T-helper 2 cell treated with Interferon-gamma antibody and Interleukin-4, amounts not matched to agents 100 ng/mL and 5 ng/mL, for 36 hours (primary cell): ENCODE results near the gene RASGRP2. TPM values are rescaled to one million over a fixed set of nuclear protein-coding genes. Genes with fewer than 3 reads are reported as not detected.
"Not testable (repeated sequence)": the region's sequence is repeated elsewhere in the genome, so short reads cannot be mapped to it uniquely, and the experiment has no call there.

Experiments
- intact Hi-C: fragments of 100-400 bp; cut with micrococcal nuclease; formaldehyde crosslinking; loops from one replicate; pipeline ENCODE4 v1.15.1; 2023
- total RNA-seq: library from RNA; stranded (reverse); gene quantifications from 2 replicates; pipeline ENCODE4 v1.2.3, GENCODE V29; 2022

RASGRP2 gene
- total RNA-seq, 1 donor from 2014 or later: 276 TPM

DNA sequence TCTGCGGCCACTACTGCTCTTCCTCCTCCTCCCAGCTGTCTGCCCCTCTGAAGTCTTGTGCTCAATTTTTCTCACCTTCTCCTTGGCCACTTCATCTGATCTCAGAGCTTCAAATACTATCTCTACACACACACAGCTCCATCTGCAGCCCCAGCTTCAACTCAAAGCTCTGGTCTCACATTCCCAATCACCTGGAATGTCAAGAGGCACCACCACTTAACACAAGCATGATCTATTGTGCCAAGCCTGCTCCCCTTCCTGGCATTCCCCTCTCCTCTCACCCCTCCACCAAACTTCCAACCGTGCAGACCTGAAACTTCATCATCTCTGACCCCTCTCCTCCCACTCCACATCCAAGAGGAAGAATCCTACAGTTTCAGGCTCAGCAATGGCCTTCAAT, 38.4 kb downstream of the RASGRP2 start:
- intact Hi-C loops: no loop called here

DNA sequence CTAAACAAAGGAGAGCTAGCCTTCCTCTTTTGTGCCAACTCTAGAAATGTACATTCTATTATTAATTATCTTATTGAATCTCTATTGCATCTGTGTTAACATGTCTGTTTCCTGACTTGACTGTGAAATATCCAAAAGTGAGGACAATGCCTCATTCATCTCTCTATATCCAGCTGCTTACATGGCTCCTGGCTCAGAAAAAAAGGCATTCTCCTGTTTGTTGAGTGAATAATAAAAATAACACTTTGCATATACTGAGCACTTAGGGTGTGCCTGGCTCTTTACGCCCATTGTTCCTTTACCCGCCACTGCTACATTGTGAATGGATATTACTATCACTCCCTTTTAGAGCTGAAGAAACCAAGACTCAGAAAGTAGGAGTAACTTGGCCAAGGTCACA, 40.9 kb downstream of the RASGRP2 start:
- intact Hi-C loops: no loop called here

- intact Hi-C loops: not testable (repeated sequence)
Observed at GRCh38 chr11:64701956-64702355, 42.0 kb downstream of the RASGRP2 start.

DNA sequence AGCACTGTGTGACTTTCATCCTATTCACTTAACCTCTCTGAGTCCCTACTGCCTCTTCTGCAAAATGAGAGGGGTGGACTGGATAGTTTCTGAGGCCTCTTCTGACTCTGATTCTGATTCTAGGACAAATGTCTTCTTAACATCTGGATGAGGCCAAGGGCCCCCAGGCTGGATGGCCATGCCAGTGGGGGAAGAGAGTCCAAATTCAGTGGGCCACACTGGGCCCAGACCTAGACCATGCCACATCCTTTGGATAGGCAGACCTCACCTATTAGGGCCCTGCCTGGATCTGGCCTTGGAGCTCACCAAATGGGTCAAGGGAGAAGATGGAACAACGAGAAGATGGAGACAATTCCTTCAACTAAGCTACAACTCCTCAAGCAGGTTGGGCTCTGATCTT, 45.5 kb downstream of the RASGRP2 start:
- intact Hi-C loops: no loop called here

- intact Hi-C loops: no loop called here
Observed at GRCh38 chr11:64697663-64698375, 46.1 kb downstream of the RASGRP2 start.

- intact Hi-C loops: no loop called here
Observed at GRCh38 chr11:64696045-64696444, 47.9 kb downstream of the RASGRP2 start.

DNA sequence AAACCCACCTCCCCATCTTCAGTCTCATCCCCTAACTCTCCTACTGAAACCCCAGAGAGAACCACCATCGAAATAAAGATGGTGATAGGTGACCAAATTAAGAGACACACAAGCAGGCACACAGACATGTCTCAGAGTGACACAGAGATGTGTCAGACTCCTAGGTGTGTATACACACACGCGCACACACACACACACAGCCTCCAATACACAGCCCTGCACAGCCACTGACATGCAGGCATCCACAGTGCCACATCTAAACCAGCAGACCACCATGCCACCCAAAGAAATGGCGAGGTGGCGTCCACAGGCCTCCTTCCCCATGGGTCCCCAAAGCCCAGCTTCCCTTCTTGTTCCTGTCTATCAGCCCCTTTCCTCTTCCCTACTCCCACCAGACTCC, 48.4 kb downstream of the RASGRP2 start:
- intact Hi-C loops: no loop called here

DNA sequence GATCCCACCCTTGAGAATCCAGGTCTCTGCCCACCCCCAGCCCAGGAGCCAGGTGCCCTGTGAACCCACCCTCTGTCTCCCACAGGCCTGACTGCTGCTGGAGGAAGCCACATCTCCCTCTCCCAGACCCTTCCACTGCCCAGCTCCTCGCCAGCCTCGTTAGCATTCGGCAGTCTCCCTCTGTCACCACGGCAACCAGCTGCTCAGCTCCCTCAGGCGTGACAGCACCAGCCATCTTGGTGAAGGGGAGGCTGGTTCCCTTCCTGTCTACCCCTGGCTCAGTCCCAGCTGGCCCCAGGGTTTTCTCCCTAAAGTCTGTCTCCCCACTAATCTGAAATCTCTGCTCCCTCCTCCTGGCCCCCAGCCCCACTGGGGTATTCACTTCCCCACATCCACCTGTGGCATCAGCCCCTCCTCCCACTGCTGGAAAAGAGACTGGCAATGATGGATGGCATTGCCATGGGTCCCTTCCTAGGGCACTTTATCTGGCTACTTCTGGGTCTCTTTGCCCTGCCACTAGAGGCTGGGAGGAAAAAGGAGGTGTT, 49.0 kb downstream of the RASGRP2 start:
- intact Hi-C loops: no loop called here

DNA sequence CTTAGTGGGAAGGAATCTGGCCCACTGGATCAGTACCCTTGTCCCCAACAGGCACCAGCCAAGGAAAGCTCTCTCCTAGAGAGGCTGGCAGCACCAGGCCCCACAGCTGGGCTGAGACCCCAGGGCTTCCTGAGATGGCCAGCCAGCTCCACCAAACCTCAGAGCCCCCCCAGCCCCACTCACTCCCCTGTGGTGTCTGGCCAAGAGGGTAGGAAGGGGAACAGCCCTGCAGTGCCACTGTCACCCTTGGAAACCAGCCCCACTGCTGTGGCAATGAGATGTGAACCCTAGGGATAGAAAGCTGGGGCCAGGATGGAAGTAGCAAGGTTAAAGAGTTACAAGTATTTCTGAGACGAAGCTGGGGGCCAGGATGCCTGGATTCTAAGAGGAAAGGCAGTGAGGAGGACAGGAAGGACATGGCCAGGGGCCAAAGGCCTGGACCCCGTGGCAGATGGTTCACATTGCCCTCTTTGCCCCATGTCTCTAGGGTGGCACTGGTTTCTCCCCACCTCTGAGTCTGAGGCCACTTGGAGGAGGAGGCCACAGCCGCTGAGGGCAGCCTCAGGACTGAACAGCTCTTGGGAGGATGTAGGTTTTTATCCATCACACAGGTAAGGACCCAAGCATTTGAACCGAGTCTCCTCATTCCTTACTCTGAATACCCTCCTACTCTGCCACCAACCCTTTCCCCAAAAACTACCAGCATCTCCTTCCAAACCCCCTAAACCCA, 49.8 kb downstream of the RASGRP2 start:
- intact Hi-C loops: no loop called here

DNA sequence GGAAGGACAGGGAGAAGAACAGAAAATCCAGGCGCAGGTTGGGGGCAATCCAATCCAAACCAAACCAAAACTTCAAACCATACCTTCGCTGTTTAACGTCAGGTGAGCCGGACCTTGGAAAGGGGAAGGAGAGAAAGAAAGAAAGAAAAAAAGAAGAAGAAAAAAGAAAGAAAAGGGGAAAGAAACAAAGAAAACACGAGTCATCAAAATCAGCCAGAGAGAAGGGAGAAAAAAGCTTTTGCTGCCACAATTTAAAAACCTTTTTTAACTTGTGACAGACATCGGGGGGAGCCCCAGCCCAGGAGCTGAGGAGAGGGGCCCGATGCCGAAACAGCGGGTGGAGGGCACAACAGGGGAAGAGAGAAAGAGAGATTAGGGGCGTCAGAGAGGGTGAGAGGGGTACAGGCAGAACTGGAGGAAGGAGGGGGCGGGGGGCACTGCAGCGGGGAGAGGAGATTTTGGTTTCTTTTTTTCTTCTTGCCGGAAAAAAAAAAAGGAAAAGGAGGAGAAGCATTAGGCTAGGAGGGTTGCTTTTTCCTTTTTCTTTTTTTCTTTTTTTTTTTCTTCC, 51.1 kb downstream of the RASGRP2 start:
- intact Hi-C loops: no loop called here

- intact Hi-C loops: no loop called here
Observed at GRCh38 chr11:64691543-64691942, 52.4 kb downstream of the RASGRP2 start.

DNA sequence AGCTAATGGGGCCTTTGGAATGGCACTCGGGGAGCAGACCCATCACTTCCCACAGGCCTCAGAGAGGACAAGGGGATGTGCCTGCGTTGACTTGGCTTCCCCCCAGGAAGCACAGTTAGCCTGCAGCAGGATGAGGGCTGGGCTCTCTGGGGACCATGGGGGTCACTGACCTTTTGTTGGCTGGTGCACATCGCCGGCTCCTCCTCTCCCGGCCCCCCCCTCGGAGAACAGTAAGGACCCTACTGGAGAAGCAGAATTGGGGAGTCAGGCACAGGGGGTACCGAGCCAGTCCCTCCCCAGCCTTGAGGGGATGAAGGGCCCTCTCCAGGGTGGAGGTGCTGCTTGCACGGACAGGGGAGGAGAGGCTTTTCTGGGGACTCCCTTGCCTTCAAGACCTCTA, 53.7 kb downstream of the RASGRP2 start:
- intact Hi-C loops: no loop called here

GRCh38 chr11:64688534-64688982, 55.4 kb downstream of the RASGRP2 start:
- intact Hi-C loops: loop anchor here (1.0 kb wide), 1 partner anchor 35 kb away; the partner anchor contains the start of gene NRXN2

- intact Hi-C loops: loop anchor here (1.0 kb wide), 1 partner anchor 35 kb away; the partner anchor contains the start of gene NRXN2
Observed at GRCh38 chr11:64687643-64688533, 56.1 kb downstream of the RASGRP2 start.

DNA sequence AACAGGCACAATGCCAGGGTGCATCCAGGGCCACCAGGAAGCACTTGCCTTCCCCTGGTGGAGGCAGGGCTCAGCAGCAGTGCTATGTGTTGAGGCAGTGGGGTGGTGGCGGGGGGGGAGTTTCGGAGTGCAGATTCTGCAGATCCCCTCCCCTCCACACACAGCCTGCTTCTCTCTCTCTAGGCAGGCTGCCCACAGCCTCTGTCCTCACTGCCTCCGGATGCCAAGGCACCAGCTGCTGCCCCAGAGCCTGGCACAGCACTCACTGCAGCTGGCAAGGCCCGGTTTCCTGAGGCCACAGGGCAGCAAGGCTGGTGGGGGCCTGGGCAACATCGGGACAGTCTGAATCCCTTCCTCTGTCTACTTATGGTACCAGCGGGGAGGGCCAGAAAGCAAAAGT, 56.7 kb downstream of the RASGRP2 start:
- intact Hi-C loops: no loop called here

GRCh38 chr11:64686466-64687170, 57.3 kb downstream of the RASGRP2 start:
- intact Hi-C loops: no loop called here

GRCh38 chr11:64685536-64685935, 58.4 kb downstream of the RASGRP2 start:
- intact Hi-C loops: no loop called here

DNA sequence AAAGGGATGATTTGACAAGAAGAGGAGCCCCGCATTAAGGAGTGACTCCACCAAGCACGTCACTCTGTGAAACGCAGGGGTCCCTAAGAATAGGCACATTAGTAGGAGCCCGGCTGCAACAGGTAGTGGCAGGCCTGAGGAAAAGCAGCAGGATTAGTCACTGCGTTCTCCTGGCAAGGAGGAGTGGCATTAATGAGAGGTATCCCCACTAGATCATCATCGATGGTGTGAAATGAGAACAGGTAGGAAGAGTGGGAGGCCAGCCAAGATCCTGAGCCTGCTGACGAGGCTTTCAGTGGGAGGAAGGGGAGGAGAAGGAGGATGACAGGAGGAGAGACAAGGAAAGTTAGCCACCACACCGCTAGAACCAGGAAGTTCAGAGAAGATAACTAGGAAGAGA, 59.6 kb downstream of the RASGRP2 start:
- intact Hi-C loops: no loop called here

DNA sequence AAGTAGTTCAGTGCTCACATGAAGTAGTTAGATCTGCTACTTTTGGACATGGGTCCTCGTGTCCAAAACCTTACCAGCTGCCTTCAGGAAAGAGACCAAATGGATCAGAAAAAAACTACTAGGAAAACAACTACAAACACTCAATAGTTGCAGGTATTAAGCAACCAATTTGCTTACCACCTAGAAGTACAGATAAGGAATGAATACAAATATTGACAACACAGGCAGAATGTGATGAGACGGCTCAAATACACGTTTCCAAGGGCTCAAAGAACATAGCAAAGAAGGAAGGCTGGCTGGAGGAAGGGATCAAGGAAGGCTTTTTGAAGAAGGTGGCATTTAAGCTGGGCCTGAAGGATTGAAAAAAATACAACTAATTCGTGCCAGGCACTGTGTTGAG, 62.8 kb downstream of the RASGRP2 start:
- intact Hi-C loops: no loop called here

GRCh38 chr11:64679846-64680245, 64.1 kb downstream of the RASGRP2 start:
- intact Hi-C loops: no loop called here
